Neural cell (in vitro differentiated cells): ENCODE data around the gene TMEM140. TPM values are rescaled to one million over a fixed set of nuclear protein-coding genes. Genes with fewer than 3 reads are reported as not detected.

ENCODE experiments used
- H2AFZ ChIP-seq: fragments of 200-600, 300-800 bp; sonication (generic), shearing (Covaris generic); 2 replicates; pipeline ENCODE4 v1.6.0; 2014; ENCODE audit warnings: low read depth, mild to moderate bottlenecking, antibody characterized with exemption, low read length, moderate library complexity
- H3F3A ChIP-seq: fragments of 200-600 bp; shearing (Covaris generic); 2 replicates; pipeline ENCODE4 v1.6.1; 2016; ENCODE audit warnings: mild to moderate bottlenecking, moderate library complexity, mixed read lengths, antibody characterized with exemption, low read length; ENCODE audit not compliant: insufficient read depth, poor library complexity, severe bottlenecking
- H3K27ac ChIP-seq: fragments of 200-600, 300-800 bp; sonication (generic), shearing (Covaris generic); 2 replicates; pipeline ENCODE4 v1.5.1; 2014; ENCODE audit warnings: mild to moderate bottlenecking, low read length, moderate library complexity
- H3K27me3 ChIP-seq: fragments of 300-800, 200-600 bp; sonication (generic), shearing (Covaris generic); 2 replicates; pipeline ENCODE4 v1.6.0; 2014; ENCODE audit warnings: mild to moderate bottlenecking, low read depth, low read length, moderate library complexity; ENCODE audit not compliant: insufficient read depth
- H3K36me3 ChIP-seq: fragments of 300-800, 200-600 bp; sonication (generic), shearing (Covaris generic); 2 replicates; pipeline ENCODE4 v1.5.1; 2014; ENCODE audit warnings: mild to moderate bottlenecking, antibody characterized with exemption, low read length, moderate library complexity; ENCODE audit not compliant: insufficient read depth
- H3K4me2 ChIP-seq: fragments of 300-800, 200-600 bp; sonication (generic), shearing (Covaris generic); 2 replicates; pipeline ENCODE4 v1.6.0; 2014; ENCODE audit warnings: mild to moderate bottlenecking, low read length
- H3K4me3 ChIP-seq: fragments of 300-800, 200-600 bp; sonication (generic), shearing (Covaris generic); 2 replicates; pipeline ENCODE4 v1.5.1; 2014; ENCODE audit warnings: mild to moderate bottlenecking, low read length, moderate library complexity
- H3K79me2 ChIP-seq: fragments of 200-600 bp; shearing (Covaris generic); replicated peaks from 2 replicates; pipeline ENCODE4 v1.6.0; 2014; ENCODE audit warnings: mild to moderate bottlenecking, low read length, moderate library complexity; ENCODE audit not compliant: insufficient read depth
- H3K9ac ChIP-seq: fragments of 300-800, 200-600 bp; sonication (generic), shearing (Covaris generic); 2 replicates; pipeline ENCODE4 v1.6.1; 2016; ENCODE audit warnings: mild to moderate bottlenecking, low read length, mixed read lengths
- H3K9me2 ChIP-seq: fragments of 200-600 bp; shearing (Covaris generic); 2 replicates; pipeline ENCODE4 v1.6.1; 2016; ENCODE audit warnings: mild to moderate bottlenecking, low read length, mixed read lengths; ENCODE audit not compliant: insufficient read depth
- H3K9me3 ChIP-seq: fragments of 200-600, 300-800 bp; sonication (generic), shearing (Covaris generic); 2 replicates; pipeline ENCODE4 v1.6.1; 2016; ENCODE audit warnings: mild to moderate bottlenecking, mixed run types, low read length, moderate library complexity, mixed read lengths
- H4K20me1 ChIP-seq: fragments of 200-600 bp; shearing (Covaris generic); 2 replicates; pipeline ENCODE4 v1.6.1; 2016; ENCODE audit warnings: mild to moderate bottlenecking, mixed run types; ENCODE audit not compliant: insufficient read depth
- EP300 ChIP-seq: fragments of 450-650 bp; conservative IDR thresholded peaks from 2 replicates; pipeline ENCODE4 v1.6.1; 2014; ENCODE audit warnings: antibody characterized with exemption, mild to moderate bottlenecking, moderate library complexity; ENCODE audit not compliant: poor library complexity, severe bottlenecking
- EZH2 ChIP-seq: fragments of 200-600, 300-800 bp; shearing (Covaris generic), sonication (generic); IDR thresholded peaks from 2 replicates; pipeline ENCODE4 v1.6.1; 2014; ENCODE audit warnings: antibody characterized with exemption, low read length, borderline replicate concordance, mild to moderate bottlenecking; ENCODE audit not compliant: insufficient read depth, poor library complexity, severe bottlenecking
- MXI1 ChIP-seq: fragments of 450-650 bp; conservative IDR thresholded peaks from 2 replicates; pipeline ENCODE4 v1.6.1; 2014; ENCODE audit warnings: antibody characterized with exemption, mild to moderate bottlenecking; ENCODE audit not compliant: poor library complexity, severe bottlenecking
- POLR2AphosphoS5 ChIP-seq: IDR thresholded peaks from 2 replicates; pipeline ENCODE4 v1.6.1; 2012
- RAD21 ChIP-seq: fragments of 450-650 bp; conservative IDR thresholded peaks from 2 replicates; pipeline ENCODE4 v1.6.1; 2014; ENCODE audit warnings: antibody characterized with exemption, mild to moderate bottlenecking, moderate library complexity
- SMC3 ChIP-seq: fragments of 450-650 bp; conservative IDR thresholded peaks from 2 replicates; pipeline ENCODE4 v1.6.1; 2014; ENCODE audit warnings: antibody characterized with exemption, mild to moderate bottlenecking, moderate library complexity; ENCODE audit not compliant: poor library complexity
- TAF1 ChIP-seq: IDR thresholded peaks from 2 replicates; pipeline ENCODE4 v1.6.1; 2012; ENCODE audit warnings: low read depth
- polyA plus RNA-seq: library from polyadenylated mRNA; depleted of rRNA; stranded (reverse); fragments of >200 nt; gene quantifications from 2 replicates; pipeline ENCODE4 v1.2.3, GENCODE V29; 2014
- TF ChIP-seq, protein P1 (sequence below): fragments of 450-650 bp; IDR thresholded peaks from 2 replicates; pipeline ENCODE4 v1.5.1; 2014; ENCODE audit warnings: antibody characterized with exemption, mild to moderate bottlenecking, moderate library complexity; ENCODE audit not compliant: poor library complexity, severe bottlenecking
- TF ChIP-seq, protein P2 (sequence below): IDR thresholded peaks from 2 replicates; pipeline ENCODE4 v1.6.1; 2012; ENCODE audit warnings: borderline replicate concordance

Gene TMEM140
- polyA plus RNA-seq, 1 donor from 2014 or later, result 0.15 TPM

DNA sequence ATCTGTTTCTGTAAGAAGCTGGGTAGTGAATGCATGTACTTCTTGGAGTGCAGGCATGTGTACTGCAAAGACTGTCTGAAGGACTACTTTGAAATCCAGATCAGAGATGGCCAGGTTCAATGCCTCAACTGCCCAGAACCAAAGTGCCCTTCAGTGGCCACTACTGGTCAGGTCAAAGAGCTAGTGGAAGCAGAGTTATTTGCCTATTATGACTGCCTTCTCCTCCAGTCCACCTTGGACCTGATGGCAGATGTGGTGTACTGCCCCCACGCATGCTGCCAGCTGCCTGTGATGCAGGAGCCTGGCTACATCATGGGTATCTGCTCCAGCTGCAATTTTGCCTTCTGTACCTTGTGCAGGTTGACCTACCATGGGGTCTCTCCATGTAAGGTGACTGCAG is 18.9 kb upstream of the TMEM140 start:
- Histone ChIP-seq H3K36me3 (no peaks in the 10 kb centered on the region), H3K79me2 (no peaks in the 10 kb centered on the region), H3K9me2 (no peaks in the 10 kb centered on the region), H4K20me1 (no peaks in the 10 kb centered on the region), H3K4me3 (no peak overlapping the region), H3K9ac (no peak overlapping the region), H3K27ac (no peak overlapping the region), H3K9me3 (peaks cover 3% of the 10 kb centered on the region), H2AFZ (no peak overlapping the region), H3K27me3 (no peaks in the 10 kb centered on the region), H3F3A (no peaks in the 10 kb centered on the region), H3K4me2 (no peak overlapping the region)
- TF ChIP-seq, protein P1, sequence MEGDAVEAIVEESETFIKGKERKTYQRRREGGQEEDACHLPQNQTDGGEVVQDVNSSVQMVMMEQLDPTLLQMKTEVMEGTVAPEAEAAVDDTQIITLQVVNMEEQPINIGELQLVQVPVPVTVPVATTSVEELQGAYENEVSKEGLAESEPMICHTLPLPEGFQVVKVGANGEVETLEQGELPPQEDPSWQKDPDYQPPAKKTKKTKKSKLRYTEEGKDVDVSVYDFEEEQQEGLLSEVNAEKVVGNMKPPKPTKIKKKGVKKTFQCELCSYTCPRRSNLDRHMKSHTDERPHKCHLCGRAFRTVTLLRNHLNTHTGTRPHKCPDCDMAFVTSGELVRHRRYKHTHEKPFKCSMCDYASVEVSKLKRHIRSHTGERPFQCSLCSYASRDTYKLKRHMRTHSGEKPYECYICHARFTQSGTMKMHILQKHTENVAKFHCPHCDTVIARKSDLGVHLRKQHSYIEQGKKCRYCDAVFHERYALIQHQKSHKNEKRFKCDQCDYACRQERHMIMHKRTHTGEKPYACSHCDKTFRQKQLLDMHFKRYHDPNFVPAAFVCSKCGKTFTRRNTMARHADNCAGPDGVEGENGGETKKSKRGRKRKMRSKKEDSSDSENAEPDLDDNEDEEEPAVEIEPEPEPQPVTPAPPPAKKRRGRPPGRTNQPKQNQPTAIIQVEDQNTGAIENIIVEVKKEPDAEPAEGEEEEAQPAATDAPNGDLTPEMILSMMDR, result no peak
- TF ChIP-seq SMC3 (no peak), EP300 (no peak), POLR2AphosphoS5 (no peak), TAF1 (no peak), MXI1 (no peak), RAD21 (no peak), EZH2 (no peak)
- TF ChIP-seq, protein P2, sequence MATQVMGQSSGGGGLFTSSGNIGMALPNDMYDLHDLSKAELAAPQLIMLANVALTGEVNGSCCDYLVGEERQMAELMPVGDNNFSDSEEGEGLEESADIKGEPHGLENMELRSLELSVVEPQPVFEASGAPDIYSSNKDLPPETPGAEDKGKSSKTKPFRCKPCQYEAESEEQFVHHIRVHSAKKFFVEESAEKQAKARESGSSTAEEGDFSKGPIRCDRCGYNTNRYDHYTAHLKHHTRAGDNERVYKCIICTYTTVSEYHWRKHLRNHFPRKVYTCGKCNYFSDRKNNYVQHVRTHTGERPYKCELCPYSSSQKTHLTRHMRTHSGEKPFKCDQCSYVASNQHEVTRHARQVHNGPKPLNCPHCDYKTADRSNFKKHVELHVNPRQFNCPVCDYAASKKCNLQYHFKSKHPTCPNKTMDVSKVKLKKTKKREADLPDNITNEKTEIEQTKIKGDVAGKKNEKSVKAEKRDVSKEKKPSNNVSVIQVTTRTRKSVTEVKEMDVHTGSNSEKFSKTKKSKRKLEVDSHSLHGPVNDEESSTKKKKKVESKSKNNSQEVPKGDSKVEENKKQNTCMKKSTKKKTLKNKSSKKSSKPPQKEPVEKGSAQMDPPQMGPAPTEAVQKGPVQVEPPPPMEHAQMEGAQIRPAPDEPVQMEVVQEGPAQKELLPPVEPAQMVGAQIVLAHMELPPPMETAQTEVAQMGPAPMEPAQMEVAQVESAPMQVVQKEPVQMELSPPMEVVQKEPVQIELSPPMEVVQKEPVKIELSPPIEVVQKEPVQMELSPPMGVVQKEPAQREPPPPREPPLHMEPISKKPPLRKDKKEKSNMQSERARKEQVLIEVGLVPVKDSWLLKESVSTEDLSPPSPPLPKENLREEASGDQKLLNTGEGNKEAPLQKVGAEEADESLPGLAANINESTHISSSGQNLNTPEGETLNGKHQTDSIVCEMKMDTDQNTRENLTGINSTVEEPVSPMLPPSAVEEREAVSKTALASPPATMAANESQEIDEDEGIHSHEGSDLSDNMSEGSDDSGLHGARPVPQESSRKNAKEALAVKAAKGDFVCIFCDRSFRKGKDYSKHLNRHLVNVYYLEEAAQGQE, result no peak

DNA sequence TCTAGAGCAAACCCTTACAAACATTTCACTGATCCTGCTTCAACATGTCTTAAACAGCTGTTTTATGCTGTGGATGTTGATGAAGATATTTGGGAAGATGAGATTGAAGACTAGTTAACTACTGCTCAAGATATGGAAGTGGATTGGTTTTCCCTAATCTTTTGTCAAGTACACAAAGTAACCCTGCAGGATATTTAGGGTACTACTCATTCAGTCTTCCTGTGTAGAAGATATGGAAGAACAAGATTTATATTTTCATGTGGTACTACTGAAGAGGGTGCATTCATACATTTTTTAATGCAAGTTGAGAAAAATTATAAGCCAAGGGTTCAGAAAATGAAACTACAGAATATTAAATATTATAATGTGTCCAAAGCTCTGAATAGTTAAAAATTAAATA is 18.3 kb upstream of the TMEM140 start:
- Histone ChIP-seq H3K27me3 (no peaks in the 10 kb centered on the region), H3F3A (no peaks in the 10 kb centered on the region), H3K9me2 (no peaks in the 10 kb centered on the region), H3K4me2 (no peak overlapping the region), H4K20me1 (no peaks in the 10 kb centered on the region), H2AFZ (no peak overlapping the region), H3K36me3 (no peaks in the 10 kb centered on the region), H3K9ac (no peak overlapping the region), H3K27ac (no peak overlapping the region), H3K9me3 (peaks cover 3% of the 10 kb centered on the region), H3K79me2 (no peaks in the 10 kb centered on the region), H3K4me3 (no peak overlapping the region)
- TF ChIP-seq EP300 (no peak), SMC3 (no peak), POLR2AphosphoS5 (no peak), RAD21 (no peak), EZH2 (no peak), MXI1 (no peak), TAF1 (no peak)
- TF ChIP-seq, protein P1, result no peak
- TF ChIP-seq, protein P2, result no peak
